ENCODE measurements around the gene NOX3. TPM values are rescaled to one million over a fixed set of nuclear protein-coding genes. Genes with fewer than 3 reads are reported as not detected.
"Not testable (repeated sequence)": the region's sequence is repeated elsewhere in the genome, so short reads cannot be mapped to it uniquely, and the experiment has no call there.

Gene NOX3
- total RNA-seq, 1 donor from 2014 or later, result not detected

DNA sequence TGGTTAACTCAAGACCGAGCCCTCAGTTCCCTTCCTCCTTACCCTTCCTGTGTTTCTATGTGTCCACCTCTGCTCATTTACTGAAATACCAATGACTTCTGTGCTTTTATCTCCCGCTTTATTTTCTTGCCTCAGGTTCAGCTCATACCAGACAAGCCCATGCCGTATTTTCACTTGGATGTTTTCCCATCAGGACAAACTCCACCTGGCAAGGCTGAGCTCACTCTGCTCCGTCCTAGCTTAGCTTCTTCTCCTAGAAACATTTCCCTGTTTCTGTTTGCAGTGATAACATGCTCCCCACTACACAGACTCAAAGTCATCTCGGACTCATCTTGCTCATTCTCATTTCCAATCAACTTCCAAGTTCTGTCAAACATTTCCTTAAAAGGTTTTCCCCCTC is 84.4 kb downstream of the NOX3 start:
- H3K36me3 ChIP-seq (ENCODE audit: control insufficient read depth, insufficient read depth, low read length), result no peaks in the 10 kb centered on the region
- no peak overlapping the region for H3K4me3 ChIP-seq (ENCODE audit: low read depth, low read length)
- DNase-seq (ENCODE audit: low read depth) (no peak), FAIRE-seq (no peak)
- TF ChIP-seq, protein P1, sequence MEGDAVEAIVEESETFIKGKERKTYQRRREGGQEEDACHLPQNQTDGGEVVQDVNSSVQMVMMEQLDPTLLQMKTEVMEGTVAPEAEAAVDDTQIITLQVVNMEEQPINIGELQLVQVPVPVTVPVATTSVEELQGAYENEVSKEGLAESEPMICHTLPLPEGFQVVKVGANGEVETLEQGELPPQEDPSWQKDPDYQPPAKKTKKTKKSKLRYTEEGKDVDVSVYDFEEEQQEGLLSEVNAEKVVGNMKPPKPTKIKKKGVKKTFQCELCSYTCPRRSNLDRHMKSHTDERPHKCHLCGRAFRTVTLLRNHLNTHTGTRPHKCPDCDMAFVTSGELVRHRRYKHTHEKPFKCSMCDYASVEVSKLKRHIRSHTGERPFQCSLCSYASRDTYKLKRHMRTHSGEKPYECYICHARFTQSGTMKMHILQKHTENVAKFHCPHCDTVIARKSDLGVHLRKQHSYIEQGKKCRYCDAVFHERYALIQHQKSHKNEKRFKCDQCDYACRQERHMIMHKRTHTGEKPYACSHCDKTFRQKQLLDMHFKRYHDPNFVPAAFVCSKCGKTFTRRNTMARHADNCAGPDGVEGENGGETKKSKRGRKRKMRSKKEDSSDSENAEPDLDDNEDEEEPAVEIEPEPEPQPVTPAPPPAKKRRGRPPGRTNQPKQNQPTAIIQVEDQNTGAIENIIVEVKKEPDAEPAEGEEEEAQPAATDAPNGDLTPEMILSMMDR (IDR thresholded peaks at IDR 0.05; ENCODE audit: insufficient read depth, low read length, severe bottlenecking), result no peak
- H3K27me3 ChIP-seq (ENCODE audit: control insufficient read depth, insufficient read depth, low read length), result peaks cover 2% of the 10 kb centered on the region

DNA sequence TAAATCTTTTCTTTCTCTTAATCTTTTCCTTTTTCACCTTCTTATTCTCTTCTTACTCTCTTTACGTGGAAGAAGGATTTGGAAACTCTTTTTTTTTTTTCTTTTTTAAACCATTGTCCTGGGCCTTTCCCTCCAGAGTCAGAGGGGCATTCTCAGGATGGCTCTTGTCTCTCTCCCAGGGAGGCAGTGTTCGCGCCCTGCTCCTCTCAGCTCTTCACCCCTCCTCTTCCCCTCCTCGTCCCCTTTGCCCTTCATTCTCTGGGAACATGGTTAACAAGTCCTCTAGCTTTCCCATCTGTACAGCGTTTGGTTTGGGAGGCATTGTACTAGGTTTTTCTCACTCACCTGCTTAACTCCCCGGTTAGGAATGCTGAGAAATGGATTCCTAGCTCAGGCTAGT is 89.3 kb downstream of the NOX3 start:
- TF ChIP-seq, protein P1 (IDR thresholded peaks at IDR 0.05; ENCODE audit: insufficient read depth, low read length, severe bottlenecking), result no peak
- H3K4me3 ChIP-seq (ENCODE audit: low read depth, low read length), result no peak overlapping the region
- peaks cover 2% of the 10 kb centered on the region for H3K27me3 ChIP-seq (ENCODE audit: control insufficient read depth, insufficient read depth, low read length)
- FAIRE-seq (no peak), DNase-seq (ENCODE audit: low read depth) (no peak)
- no peaks in the 10 kb centered on the region for H3K36me3 ChIP-seq (ENCODE audit: control insufficient read depth, insufficient read depth, low read length)

DNA sequence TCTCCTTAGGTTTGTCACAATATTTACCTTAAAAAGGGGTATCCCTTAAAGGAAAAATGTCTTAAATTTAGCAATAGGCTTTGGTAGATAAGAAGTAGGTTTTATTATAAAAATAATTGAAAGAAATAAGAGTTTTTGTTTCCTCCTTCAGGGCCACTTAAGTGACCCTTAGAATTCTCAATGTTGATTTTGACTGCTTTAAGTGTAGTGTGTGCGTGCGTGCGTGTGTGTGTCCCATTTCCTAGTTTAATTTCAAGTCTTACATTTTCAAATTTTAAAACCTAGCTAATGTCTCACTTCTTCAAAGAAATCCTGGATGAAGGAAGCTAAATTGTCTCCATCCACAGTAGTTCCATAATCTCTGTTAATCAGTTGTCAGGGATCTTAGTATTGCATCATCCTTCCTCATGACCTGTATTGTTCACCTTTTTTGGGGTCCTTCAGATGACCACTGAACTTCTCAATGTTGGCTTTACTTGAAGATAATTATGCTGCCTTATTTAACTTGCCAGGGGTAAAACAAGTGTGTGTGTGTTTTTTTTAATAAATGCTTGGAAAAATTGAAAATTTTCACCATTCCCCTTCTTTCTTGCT is 90.7 kb downstream of the NOX3 start:
- Histone ChIP-seq H3K27me3 (ENCODE audit: control insufficient read depth, insufficient read depth, low read length) (no peaks in the 10 kb centered on the region), H3K36me3 (ENCODE audit: control insufficient read depth, insufficient read depth, low read length) (no peaks in the 10 kb centered on the region), H3K4me3 (ENCODE audit: low read depth, low read length) (no peak overlapping the region)
- TF ChIP-seq, protein P1 (IDR thresholded peaks at IDR 0.05; ENCODE audit: insufficient read depth, low read length, severe bottlenecking), result no peak
- FAIRE-seq (no peak), DNase-seq (ENCODE audit: low read depth) (no peak)

- H3K4me3 ChIP-seq (ENCODE audit: low read depth, low read length); DNase-seq (ENCODE audit: low read depth); H3K27me3 ChIP-seq (ENCODE audit: control insufficient read depth, insufficient read depth, low read length); FAIRE-seq; H3K36me3 ChIP-seq (ENCODE audit: control insufficient read depth, insufficient read depth, low read length): not testable (repeated sequence)
Observed at GRCh38 chr6:155364021-155364420, 91.6 kb downstream of the NOX3 start.

DNA sequence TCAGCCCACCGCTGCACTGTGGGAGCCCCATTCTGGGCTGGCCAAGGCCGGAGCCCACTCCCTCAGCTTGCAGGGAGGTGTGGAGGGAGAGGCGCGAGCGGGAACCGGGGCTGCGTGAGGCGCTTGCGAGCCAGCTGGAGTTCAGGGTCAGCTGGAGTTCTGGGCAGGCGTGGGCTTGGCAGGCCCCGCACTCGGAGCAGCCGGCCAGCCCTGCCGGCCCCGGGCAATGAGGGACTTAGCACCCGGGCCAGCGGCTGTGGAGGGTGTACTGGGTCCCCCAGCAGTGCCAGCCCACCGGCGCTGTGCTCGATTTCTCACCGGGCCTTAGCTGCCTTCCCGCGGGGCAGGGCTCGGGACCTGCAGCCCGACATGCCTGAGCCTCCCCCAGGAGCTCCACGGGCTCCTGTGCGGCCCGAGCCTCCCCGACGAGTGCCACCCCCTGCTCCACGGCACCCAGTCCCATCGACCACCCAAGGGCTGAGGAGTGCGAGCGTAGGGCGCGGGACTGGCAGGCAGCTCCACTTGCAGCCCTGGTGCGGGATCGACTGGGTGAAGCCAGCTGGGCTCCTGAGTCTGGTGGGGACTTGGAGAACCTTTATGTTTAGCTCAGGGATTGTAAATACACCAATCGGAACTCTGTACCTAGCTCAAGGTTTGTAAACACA is 92.5 kb downstream of the NOX3 start:
- not testable (repeated sequence) for H3K27me3 ChIP-seq (ENCODE audit: control insufficient read depth, insufficient read depth, low read length); DNase-seq (ENCODE audit: low read depth); H3K4me3 ChIP-seq (ENCODE audit: low read depth, low read length); H3K36me3 ChIP-seq (ENCODE audit: control insufficient read depth, insufficient read depth, low read length); FAIRE-seq

- Histone ChIP-seq H3K27me3 (ENCODE audit: control insufficient read depth, insufficient read depth, low read length) (no peaks in the 10 kb centered on the region), H3K4me3 (ENCODE audit: low read depth, low read length) (no peak overlapping the region), H3K36me3 (ENCODE audit: control insufficient read depth, insufficient read depth, low read length) (no peaks in the 10 kb centered on the region)
- FAIRE-seq (no peak), DNase-seq (ENCODE audit: low read depth) (no peak)
- TF ChIP-seq, protein P1 (IDR thresholded peaks at IDR 0.05; ENCODE audit: insufficient read depth, low read length, severe bottlenecking), result no peak
Observed at GRCh38 chr6:155354167-155354566, 101.5 kb downstream of the NOX3 start.

GRCh38 chr6:155352811-155353210 is 102.8 kb downstream of the NOX3 start:
- Histone ChIP-seq H3K27me3 (ENCODE audit: control insufficient read depth, insufficient read depth, low read length) (no peaks in the 10 kb centered on the region), H3K4me3 (ENCODE audit: low read depth, low read length) (no peak overlapping the region), H3K36me3 (ENCODE audit: control insufficient read depth, insufficient read depth, low read length) (no peaks in the 10 kb centered on the region)
- TF ChIP-seq, protein P1 (IDR thresholded peaks at IDR 0.05; ENCODE audit: insufficient read depth, low read length, severe bottlenecking), result no peak
- DNase-seq (ENCODE audit: low read depth) (peak; percentile 23), FAIRE-seq (peak; percentile 36)

All from bronchial epithelial cell (primary cell).